Ishikawa (cell line): Measurements from ENCODE around the gene ADGRD2.

Experiments used
- CEBPB ChIP-seq: IDR thresholded peaks from 2 replicates; pipeline ENCODE4 v1.6.1; 2012
- CREB1 ChIP-seq: IDR thresholded peaks from 2 replicates; pipeline ENCODE4 v1.6.1; 2012; ENCODE audit warnings: low read depth
- EGR1 ChIP-seq: IDR thresholded peaks from 2 replicates; pipeline ENCODE4 v1.6.1; 2012
- EP300 ChIP-seq: IDR thresholded peaks from 2 replicates; pipeline ENCODE4 v1.6.1; 2012; ENCODE audit warnings: borderline replicate concordance
- FOXM1 ChIP-seq: IDR thresholded peaks from 2 replicates; pipeline ENCODE4 v1.6.1; 2012; ENCODE audit warnings: low read depth, borderline replicate concordance
- NFIC ChIP-seq: IDR thresholded peaks from 2 replicates; pipeline ENCODE4 v1.6.1; 2012
- RAD21 ChIP-seq: IDR thresholded peaks from 2 replicates; pipeline ENCODE4 v1.6.1; 2012; ENCODE audit warnings: low read depth
- TAF1 ChIP-seq: IDR thresholded peaks from 2 replicates; pipeline ENCODE4 v1.6.1; 2012; ENCODE audit warnings: low read depth, mild to moderate bottlenecking
- TCF12 ChIP-seq: IDR thresholded peaks from 2 replicates; pipeline ENCODE4 v1.6.1; 2012; ENCODE audit warnings: low read depth
- TEAD4 ChIP-seq: IDR thresholded peaks from 2 replicates; pipeline ENCODE4 v1.6.1; 2012
- USF1 ChIP-seq: IDR thresholded peaks from 2 replicates; pipeline ENCODE4 v1.6.1; 2012
- YY1 ChIP-seq: IDR thresholded peaks from 2 replicates; pipeline ENCODE4 v1.6.1; 2012; ENCODE audit warnings: low read depth
- ZBTB7A ChIP-seq: IDR thresholded peaks from 2 replicates; pipeline ENCODE4 v1.6.1; 2012; ENCODE audit warnings: low read depth
- TF ChIP-seq, protein P1 (sequence below): IDR thresholded peaks from 2 replicates; pipeline ENCODE4 v1.6.1; 2012; ENCODE audit warnings: low read depth, mild to moderate bottlenecking
- TF ChIP-seq, protein P2 (sequence below): IDR thresholded peaks from 2 replicates; pipeline ENCODE4 v1.6.1; 2012

ADGRD2 gene

DNA sequence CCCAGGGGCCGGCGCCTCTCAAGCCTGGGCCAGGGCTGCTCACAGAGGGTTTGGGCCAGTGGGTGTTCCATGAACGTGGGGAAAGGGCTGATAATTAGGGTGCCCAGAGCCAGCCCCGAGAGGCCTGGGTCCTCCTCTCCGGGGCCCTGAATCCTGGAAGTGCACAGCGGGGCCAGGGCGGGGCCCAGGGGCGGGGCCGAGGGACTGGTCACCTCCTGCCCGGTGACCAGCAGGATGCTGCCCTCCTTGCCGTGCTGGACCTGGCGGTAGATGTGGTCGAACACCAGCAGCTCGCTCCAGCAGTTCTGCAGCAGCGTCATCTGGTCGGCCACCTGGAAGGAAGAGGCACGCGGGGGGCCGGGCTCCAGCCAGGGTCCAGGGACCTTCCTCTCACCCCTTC is 42.6 kb downstream of the ADGRD2 start:
- TF ChIP-seq EP300, result no peak
- no peak for TF ChIP-seq NFIC
- no peak for TF ChIP-seq TAF1
- TF ChIP-seq, protein P1, sequence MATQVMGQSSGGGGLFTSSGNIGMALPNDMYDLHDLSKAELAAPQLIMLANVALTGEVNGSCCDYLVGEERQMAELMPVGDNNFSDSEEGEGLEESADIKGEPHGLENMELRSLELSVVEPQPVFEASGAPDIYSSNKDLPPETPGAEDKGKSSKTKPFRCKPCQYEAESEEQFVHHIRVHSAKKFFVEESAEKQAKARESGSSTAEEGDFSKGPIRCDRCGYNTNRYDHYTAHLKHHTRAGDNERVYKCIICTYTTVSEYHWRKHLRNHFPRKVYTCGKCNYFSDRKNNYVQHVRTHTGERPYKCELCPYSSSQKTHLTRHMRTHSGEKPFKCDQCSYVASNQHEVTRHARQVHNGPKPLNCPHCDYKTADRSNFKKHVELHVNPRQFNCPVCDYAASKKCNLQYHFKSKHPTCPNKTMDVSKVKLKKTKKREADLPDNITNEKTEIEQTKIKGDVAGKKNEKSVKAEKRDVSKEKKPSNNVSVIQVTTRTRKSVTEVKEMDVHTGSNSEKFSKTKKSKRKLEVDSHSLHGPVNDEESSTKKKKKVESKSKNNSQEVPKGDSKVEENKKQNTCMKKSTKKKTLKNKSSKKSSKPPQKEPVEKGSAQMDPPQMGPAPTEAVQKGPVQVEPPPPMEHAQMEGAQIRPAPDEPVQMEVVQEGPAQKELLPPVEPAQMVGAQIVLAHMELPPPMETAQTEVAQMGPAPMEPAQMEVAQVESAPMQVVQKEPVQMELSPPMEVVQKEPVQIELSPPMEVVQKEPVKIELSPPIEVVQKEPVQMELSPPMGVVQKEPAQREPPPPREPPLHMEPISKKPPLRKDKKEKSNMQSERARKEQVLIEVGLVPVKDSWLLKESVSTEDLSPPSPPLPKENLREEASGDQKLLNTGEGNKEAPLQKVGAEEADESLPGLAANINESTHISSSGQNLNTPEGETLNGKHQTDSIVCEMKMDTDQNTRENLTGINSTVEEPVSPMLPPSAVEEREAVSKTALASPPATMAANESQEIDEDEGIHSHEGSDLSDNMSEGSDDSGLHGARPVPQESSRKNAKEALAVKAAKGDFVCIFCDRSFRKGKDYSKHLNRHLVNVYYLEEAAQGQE, result no peak
- TF ChIP-seq TEAD4, result no peak

DNA sequence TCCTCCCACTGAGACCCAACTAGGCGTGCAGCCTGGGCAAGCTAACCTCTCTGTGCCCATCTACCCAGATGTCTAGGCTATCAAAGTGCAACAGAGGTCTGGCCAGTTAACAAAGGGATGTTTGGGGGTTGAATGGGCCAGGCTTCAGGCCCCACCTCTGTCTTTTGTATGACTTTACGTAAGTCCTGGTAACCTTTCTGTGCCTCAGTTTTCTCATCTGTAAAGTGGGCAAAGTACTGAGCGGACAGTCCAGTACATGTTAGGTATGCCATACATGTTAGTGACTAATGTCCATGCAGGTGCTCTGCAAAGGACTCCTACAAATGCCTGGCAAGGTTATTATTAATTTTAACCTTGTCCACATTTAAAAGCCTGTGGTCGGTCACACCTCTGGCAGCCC is 43.0 kb downstream of the ADGRD2 start:
- TF ChIP-seq NFIC (no peak), ZBTB7A (no peak), RAD21 (no peak), CREB1 (no peak), TCF12 (no peak), TEAD4 (no peak), EP300 (no peak), EGR1 (no peak), CEBPB (no peak), FOXM1 (no peak), YY1 (no peak)
- TF ChIP-seq, protein P1, result no peak

GRCh38 chr9:124493794-124494479 is 43.7 kb downstream of the ADGRD2 start:
- no peak for TF ChIP-seq ZBTB7A
- no peak for TF ChIP-seq TCF12
- TF ChIP-seq NFIC, result no peak
- TF ChIP-seq CEBPB, result no peak
- TF ChIP-seq, protein P2, sequence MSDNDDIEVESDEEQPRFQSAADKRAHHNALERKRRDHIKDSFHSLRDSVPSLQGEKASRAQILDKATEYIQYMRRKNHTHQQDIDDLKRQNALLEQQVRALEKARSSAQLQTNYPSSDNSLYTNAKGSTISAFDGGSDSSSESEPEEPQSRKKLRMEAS, result no peak
- TF ChIP-seq RAD21, result no peak
- TF ChIP-seq, protein P1, result no peak
- no peak for TF ChIP-seq CREB1
- TF ChIP-seq EP300, result no peak
- TF ChIP-seq TAF1, result no peak
- no peak for TF ChIP-seq TEAD4

DNA sequence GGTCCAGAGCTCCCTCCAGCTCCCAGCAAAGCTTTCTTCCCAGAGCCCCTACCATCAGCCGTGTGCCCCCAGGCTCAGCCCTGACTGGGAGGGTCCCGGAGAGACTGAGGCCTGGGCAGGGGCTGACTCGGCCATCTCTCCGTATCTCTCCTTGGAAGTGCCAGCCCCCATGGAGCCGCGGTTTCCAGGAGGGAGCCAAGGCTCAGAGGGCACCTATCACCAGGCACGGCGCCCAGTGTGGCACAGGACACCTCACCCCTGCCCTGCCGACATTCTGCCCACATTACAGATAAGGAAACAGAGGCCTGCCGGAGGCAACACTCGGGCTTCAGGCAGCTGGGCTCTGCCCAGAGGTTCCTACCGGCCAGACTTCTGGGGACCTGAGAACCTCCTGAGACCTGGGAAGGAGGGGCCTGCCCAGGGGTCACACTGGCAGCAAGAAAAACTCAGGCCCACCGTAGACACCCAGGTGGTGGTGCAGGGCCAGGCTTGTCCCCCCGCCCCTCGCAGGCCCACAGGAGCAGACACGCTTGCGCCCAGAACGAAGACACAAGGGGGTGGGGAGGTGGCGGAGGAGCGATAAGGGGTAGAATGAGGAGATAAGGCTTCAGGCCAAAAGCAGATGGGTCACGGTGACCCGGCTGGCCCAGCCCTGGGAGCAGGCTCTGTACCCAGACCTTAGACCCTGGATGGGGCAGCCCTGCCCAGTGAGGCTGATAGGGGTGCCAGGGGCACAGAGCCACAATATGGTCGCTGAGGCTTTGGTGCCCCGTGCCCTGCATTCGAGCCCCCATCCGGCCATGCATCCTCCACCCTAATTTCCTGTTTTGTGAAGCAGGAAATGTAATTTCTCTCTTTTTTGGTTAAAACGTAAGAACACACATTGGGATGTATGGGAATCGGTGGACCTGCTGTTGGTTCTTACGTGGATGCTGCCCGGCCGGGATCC is 45.1 kb downstream of the ADGRD2 start:
- no peak for TF ChIP-seq RAD21
- no peak for TF ChIP-seq ZBTB7A
- TF ChIP-seq TCF12, result no peak
- TF ChIP-seq NFIC, result no peak
- TF ChIP-seq USF1, result no peak
- TF ChIP-seq YY1, result no peak
- TF ChIP-seq FOXM1, result no peak
- TF ChIP-seq, protein P2, result no peak
- no peak for TF ChIP-seq CEBPB
- TF ChIP-seq CREB1, result no peak
- TF ChIP-seq, protein P1, result no peak
- no peak for TF ChIP-seq TEAD4
- no peak for TF ChIP-seq EP300
